ENCODE data around the gene ZHX3. TPM values are rescaled to one million over a fixed set of nuclear protein-coding genes. Genes with fewer than 3 reads are reported as not detected.
A peak's percentile ranks its signal among the peaks of the same experiment; 100 is the strongest.

The ZHX3 gene
- total and polyA plus RNA-seq, 2 of the 4 experiments (the other 2 are of a cell fraction): 25.0 to 28.0 TPM

DNA sequence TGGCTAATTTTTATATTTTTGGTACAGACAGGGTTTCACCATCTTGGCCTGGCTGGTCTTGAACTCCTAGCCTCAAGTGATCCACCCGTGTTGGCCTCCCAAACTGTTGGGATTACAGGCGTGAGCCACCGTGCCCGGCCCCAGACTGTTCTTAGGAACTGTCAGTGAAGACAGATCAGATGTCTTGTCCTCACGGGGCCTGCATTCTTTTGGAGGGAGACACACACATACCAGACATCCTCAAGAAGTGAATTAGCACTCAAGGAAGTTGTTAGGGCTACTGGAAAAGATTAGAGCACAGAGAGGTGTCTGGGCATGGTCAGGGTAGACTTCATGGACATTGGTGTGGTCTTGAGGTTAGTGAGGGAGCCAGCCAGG is 12.8 kb upstream of the ZHX3 start:
- no peak overlapping the region for H3K4me3 ChIP-seq (ENCODE audit: insufficient read depth, low read depth, low read length)
- peak overlapping the region; percentile 99 for H2BK120ac ChIP-seq (ENCODE audit: low read depth, low read length)
- peak overlapping the region; percentile 97 for H2BK20ac ChIP-seq (ENCODE audit: low read depth, low read length)
- no peaks in the 10 kb centered on the region for H3K36me3 ChIP-seq (ENCODE audit: control insufficient read depth, insufficient read depth, low read length)
- DNase-seq (peak; percentile 51), ATAC-seq (ENCODE audit: low read depth) (no peak)
- no CpG with 5 or more reads among the region's 5 CpGs for WGBS, 2 experiments (ENCODE audit: extremely low coverage in 2 of 2, insufficient read length in 1 of 2)
- CTCF ChIA-PET: no interaction called here
- no peak overlapping the region for H3K4me2 ChIP-seq (ENCODE audit: low read depth, low read length)
- peak overlapping the region; percentile 92 for H2AK5ac ChIP-seq (ENCODE audit: low read depth, low read length)
- peak; percentile 54 for TF ChIP-seq RCOR1 (IDR thresholded peaks at IDR 0.05; ENCODE audit: insufficient replicate concordance, low read length)
- TF ChIP-seq NFE2L2 (IDR thresholded peaks at IDR 0.05; ENCODE audit: low read depth, low read length): no peak
- TF ChIP-seq POLR2A (IDR thresholded peaks at IDR 0.05; ENCODE audit: low read depth, low read length): no peak
- TF ChIP-seq, protein P1, sequence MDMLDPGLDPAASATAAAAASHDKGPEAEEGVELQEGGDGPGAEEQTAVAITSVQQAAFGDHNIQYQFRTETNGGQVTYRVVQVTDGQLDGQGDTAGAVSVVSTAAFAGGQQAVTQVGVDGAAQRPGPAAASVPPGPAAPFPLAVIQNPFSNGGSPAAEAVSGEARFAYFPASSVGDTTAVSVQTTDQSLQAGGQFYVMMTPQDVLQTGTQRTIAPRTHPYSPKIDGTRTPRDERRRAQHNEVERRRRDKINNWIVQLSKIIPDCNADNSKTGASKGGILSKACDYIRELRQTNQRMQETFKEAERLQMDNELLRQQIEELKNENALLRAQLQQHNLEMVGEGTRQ (IDR thresholded peaks at IDR 0.05; ENCODE audit: low read depth, low read length): no peak
- TF ChIP-seq MAZ (IDR thresholded peaks at IDR 0.05; ENCODE audit: borderline replicate concordance, low read depth, low read length): no peak
- TF ChIP-seq SMC3 (IDR thresholded peaks at IDR 0.05; ENCODE audit: low read depth, low read length): no peak
- peak; percentile 57; the same call in 1 of the 2 replicates for TF ChIP-seq BHLHE40 (IDR thresholded peaks at IDR 0.05; ENCODE audit: low read depth, low read length)
- no peak for TF ChIP-seq FOS (IDR thresholded peaks at IDR 0.05; ENCODE audit: low read depth, low read length)
- no peaks in the 10 kb centered on the region for H3K27me3 ChIP-seq (ENCODE audit: control insufficient read depth, insufficient read depth, low read length)
- no TSS peak for BruUV-seq (replicated peaks)
- peak overlapping the region; percentile 99 for H3K4ac ChIP-seq (ENCODE audit: low read depth, low read length)
- in situ Hi-C loops (cut with MboI; ENCODE audit: low sequenced_read_pairs) (loop anchor here (5.0 kb wide), 1 partner anchor 98 kb away; no protein-coding TSS in a partner anchor), intact Hi-C loops (cut with micrococcal nuclease) (no loop called here), dilution Hi-C loops (cut with HindIII; ENCODE audit: low sequenced_read_pairs, unreplicated experiment) (no loop called here)
- peak overlapping the region; percentile 95; the same call in 2 of the 3 replicates for H2BK15ac ChIP-seq (ENCODE audit: low read depth, low read length)
- no peaks in the 10 kb centered on the region for H3K9me3 ChIP-seq (ENCODE audit: control insufficient read depth, insufficient read depth, low read length)
- peak overlapping the region; percentile 97 for H4K91ac ChIP-seq (ENCODE audit: insufficient read depth, low read depth, low read length)
- H3K9me1 ChIP-seq (ENCODE audit: insufficient read depth, low read length): peaks cover 13% of the 10 kb centered on the region
- H3K4me1 ChIP-seq (ENCODE audit: control insufficient read depth, insufficient read depth, low read length): peaks cover 27% of the 10 kb centered on the region
- peak overlapping the region; percentile 91 for H3K27ac ChIP-seq (ENCODE audit: insufficient read depth, low read length)
- POLR2A ChIA-PET (ENCODE audit: unreplicated experiment): interaction anchor here (0.7 kb wide), 1 partner anchor 12 kb away, joined by 6 read pairs; no protein-coding TSS in a partner anchor
- H4K20me1 ChIP-seq (ENCODE audit: insufficient read depth, low read length): no peaks in the 10 kb centered on the region
- H3K23ac ChIP-seq (ENCODE audit: low read depth, low read length): peak overlapping the region; percentile 97
- peak overlapping the region; percentile 96 for H2AK9ac ChIP-seq (replicated peaks; ENCODE audit: low read depth, low read length, poor library complexity)
- peak overlapping the region; percentile 93 for H2BK5ac ChIP-seq (ENCODE audit: low read depth, low read length, poor library complexity, severe bottlenecking)
- H3K14ac ChIP-seq (replicated peaks; ENCODE audit: low read depth, low read length): peak overlapping the region; percentile 97
- H3K18ac ChIP-seq (ENCODE audit: low read depth, low read length): peak overlapping the region; percentile 85
- peak overlapping the region; percentile 84 for H2AFZ ChIP-seq (replicated peaks; ENCODE audit: low read length, poor library complexity)
- peak overlapping the region; percentile 94 for H4K5ac ChIP-seq (ENCODE audit: low read depth, low read length)
- H4K8ac ChIP-seq (ENCODE audit: low read depth in 2 of 2, low read length in 2 of 2): peak overlapping the region; percentile 86 to 98
- no peak overlapping the region for H3K9ac ChIP-seq (ENCODE audit: low read depth, low read length)
- peaks cover 0 to 12% of the 10 kb centered on the region in 2 experiments; a peak in 1 of 4 replicates for H3K79me1 ChIP-seq (ENCODE audit: low read depth in 1 of 2, low read length in 2 of 2)
- no peak overlapping the region for H3K56ac ChIP-seq (ENCODE audit: extremely low read depth, insufficient read depth, low read length)
